GM19193 (cell line): ENCODE data around the gene HIVEP3.

ENCODE experiments used
- POLR2A ChIP-seq: IDR thresholded peaks from 4 replicates; pipeline ENCODE4 v1.6.1; 2011; ENCODE audit not compliant: insufficient read depth, insufficient read length; ENCODE audit errors: extremely low read depth

Gene HIVEP3

DNA sequence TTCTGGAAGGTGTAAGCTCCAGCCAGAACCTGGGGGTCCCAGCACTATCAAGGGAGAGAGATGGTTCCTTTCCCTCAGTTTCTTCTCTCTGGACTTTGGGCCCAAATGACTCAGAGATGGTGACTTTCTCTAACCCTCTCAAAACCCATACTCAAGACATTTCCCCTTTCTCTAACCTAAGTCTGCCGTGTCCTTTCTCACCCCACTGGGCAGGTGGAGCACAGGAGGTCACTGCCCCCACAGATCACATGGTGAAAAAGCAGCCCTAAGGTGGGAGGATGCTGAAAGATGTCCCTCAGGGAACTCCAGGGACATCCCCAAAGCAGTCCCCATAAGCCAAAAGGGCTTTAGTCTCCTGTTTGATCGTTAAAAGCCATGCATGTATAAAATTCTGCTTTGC is 173.7 kb downstream of the HIVEP3 start:
- TF ChIP-seq POLR2A = no peak

DNA sequence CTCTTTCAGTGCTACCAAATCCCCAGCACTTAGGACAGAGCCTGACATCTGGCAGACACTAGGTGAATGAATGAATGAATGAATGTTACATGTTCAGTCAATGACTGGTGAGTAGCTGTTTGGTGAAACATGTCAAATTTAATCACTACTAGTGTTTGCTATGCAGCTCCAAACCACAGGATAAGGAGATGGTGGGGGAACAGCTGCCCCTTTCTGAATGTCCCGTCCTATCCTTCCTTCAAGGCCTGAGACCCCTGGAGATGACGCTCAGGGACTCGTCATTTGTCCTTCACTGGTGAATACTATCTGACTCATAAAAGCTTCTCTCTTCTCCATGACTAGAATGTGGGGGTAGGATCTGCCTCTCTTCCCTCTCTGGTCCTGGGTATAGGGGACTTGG is 175.4 kb downstream of the HIVEP3 start:
- no peak for TF ChIP-seq POLR2A

GRCh38 chr1:41742219-41742618 is 176.5 kb downstream of the HIVEP3 start:
- TF ChIP-seq POLR2A = no peak

DNA sequence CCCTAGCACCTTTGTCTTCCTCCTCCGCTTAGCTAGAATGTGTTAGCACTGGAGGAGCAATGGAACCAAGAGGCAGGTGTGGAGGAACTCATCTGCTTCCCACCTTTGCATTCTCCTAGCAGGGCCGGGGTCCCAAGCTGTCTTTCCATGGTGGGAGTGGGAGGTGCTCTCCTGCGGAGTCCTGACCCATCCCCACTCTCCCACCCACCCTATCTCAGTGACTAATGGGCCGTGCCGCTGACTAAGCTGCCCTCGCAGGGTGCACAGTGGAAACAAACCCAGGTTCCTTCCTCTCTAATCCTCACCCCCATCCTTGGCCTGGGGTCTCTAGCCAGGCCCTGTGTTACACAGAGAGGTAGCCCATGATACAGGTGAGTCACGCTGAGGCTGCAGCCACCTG is 177.5 kb downstream of the HIVEP3 start:
- no peak for TF ChIP-seq POLR2A

DNA sequence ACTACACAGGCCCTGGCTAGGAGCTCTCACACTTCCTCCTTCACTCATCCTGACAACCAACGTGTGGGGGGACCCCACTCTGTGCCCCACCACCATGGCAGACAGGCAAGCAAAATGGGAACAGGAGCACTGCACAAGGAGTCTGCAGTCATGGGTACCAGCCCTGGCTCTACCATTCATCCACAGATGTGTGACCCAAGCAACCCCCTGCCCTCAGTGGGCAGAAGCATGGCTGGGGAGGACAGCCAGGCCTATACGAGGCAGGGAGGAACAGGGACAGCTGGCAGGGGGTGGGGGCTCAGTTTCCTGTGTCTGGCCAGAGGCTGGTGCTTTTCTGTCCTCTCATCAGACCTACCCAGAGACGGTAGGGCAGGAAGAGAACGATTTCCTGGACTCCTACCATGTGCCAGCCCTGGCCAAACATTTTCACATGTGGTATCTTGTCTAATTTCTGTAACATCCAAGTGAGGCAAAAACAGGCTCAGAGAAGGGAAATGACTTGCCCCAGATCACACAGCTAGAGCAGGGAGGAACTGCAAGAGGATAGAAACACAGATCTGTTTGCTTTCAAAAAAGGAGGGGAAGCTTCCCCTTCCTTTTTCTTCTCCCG is 178.0 kb downstream of the HIVEP3 start:
- no peak for TF ChIP-seq POLR2A

DNA sequence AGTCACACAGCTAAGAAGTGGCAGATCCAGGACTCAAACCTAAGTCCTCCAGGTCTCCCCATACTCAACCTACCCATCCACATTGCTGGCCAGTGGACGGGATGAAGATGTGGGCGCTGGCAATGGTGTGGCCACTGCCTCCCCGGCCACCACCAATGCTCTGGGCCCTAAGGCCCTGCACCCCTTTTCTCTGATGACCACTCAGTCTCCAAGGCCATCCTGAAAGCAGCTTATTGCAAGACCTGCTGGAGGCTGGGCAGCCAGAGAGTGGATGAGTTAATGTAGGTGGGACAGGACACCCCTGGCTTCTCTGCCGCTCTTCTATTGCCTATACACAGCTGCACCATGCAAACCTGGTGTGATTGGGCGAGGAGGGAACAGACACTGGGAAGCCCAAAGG is 178.7 kb downstream of the HIVEP3 start:
- no peak for TF ChIP-seq POLR2A

- peak; percentile 64 for TF ChIP-seq POLR2A
Measured at GRCh38 chr1:41739061-41739955, 179.4 kb downstream of the HIVEP3 start.

DNA sequence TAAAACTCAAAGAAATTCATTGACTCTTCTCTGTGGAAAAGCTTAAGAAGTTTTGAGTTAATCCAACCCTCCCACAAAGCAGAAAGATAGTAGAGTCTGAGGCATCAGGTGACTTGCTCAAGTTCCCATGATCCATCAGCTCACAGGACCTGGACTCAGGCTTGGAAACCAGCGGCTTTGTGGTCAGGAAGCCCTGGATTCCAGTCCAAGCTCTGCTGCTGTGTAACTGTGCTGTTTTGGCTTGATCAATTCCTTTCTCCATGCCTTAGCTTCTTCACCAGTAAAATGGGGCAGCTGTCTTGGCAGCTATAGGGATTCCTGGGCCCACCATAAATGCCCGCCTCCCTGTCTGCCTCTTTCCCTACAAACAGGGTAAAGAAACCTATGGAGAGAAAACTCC is 180.2 kb downstream of the HIVEP3 start:
- TF ChIP-seq POLR2A = no peak

DNA sequence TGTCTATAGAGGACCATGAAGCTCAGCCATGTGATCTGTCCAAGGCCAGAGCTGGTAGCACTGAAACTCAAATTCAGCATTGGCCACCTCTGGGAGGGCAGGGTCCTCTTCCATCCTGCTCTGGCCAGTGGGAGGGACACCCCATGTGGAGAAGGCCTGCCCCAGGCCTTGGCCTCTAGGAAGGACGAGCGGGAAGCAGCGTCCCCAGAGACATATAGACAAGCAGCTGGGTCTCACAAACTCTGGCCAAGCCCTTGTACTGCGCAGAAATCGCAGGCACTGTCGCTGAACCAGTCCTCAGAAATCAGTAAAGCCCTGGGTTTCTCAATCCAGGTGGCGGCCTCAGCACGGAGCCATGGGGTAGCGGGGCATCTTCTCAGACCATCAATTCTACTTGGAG is 180.7 kb downstream of the HIVEP3 start:
- no peak for TF ChIP-seq POLR2A

GRCh38 chr1:41735631-41736260 is 183.0 kb downstream of the HIVEP3 start:
- no peak for TF ChIP-seq POLR2A

- no peak for TF ChIP-seq POLR2A
Measured at GRCh38 chr1:41735139-41735538, 183.6 kb downstream of the HIVEP3 start.

- TF ChIP-seq POLR2A = no peak
Measured at GRCh38 chr1:41734201-41734970, 184.3 kb downstream of the HIVEP3 start.

- TF ChIP-seq POLR2A = no peak
Measured at GRCh38 chr1:41733725-41734124, 185.0 kb downstream of the HIVEP3 start.

DNA sequence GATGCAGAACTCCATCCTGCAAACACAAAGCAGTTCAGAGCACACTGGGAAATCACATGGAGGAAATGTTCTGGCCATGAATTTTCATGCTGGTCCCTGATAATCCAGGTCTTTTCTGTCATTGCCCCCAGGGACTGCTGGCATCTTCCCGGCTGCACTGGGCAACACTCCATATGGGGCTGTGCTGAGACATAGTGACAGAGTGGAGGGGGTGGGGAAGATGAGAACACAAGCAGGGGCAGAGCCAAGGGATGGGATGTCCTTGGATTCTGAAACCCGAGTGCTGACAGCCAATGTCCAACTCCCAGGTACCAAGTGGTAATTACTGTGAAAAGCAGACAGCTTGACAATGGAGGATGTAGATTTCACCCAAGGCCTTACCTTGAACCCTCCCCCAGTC is 185.7 kb downstream of the HIVEP3 start:
- no peak for TF ChIP-seq POLR2A

GRCh38 chr1:41731516-41732030 is 187.1 kb downstream of the HIVEP3 start:
- no peak for TF ChIP-seq POLR2A
